Suppressor macrophage (primary cell): ENCODE data around the gene NT5DC3.

Experiments
- DNase-seq, 4 experiments: peaks; one replicate each; pipeline ENCODE4 v3.0.0-alpha.2; 2020 to 2022

The NT5DC3 gene

GRCh38 chr12:103745962-103746361, 95.1 kb downstream of the NT5DC3 start:
- DNase-seq: no peak

DNA sequence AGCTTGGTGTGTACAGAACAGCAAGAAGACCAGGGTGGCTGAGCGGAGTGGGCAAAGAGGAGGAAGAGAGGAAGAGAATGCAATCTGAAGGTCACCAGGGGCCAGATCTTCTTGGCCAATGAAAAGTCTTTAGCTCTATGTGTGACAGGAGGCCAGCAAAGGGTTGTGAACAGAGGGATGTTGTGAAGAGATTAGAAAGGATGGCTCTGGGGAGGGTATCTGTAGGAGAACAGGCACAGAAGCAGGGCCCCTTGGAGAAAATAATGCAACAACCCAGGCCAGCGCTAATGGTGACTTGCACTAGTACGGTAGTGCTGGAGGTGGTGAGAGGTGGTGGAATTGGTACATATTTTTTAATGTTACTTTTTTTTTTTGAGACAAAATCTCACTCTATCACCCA, 97.2 kb downstream of the NT5DC3 start:
- no peak for DNase-seq

DNA sequence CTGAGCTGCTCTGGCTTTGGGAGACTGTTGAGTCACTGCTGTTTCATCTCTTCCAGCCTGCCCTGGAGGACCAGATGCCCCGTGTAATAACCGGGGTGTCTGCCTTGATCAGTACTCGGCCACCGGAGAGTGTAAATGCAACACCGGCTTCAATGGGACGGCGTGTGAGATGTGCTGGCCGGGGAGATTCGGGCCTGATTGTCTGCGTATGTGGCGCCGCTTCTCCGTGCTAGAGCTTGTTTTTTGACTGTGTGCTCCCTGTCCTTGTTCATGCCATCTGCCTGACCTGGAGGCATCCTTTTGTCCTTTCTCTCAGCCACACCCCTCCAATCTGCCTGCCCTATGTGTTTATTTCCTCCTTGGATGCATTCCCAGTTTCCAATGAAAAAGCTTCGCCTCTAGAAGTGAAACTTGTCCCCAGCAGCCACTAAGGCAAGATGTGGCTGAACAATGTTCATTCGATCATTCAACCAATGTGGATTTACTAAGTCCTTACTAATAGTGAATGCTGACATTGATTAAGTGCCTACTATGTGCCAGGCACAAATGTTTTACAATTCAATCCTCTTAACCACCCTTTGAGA, 98.6 kb downstream of the NT5DC3 start:
- DNase-seq: no peak

DNA sequence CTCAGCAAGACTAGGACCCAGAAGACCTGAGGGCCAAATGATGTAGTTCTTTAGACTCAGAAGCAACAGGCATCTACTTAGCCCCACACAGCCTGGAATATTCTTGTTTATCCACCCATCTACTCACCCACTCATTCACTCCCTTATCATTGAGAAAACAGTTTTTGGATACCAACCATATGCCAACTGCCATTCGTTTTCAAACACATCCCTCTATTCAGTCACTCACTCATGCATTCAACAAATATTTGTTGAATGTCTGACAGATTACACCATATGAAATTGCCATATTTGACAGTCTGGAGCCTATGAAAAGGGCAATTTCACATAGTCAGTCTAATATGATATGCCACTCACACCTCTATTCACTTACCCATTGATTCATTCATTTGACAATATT, 103.2 kb downstream of the NT5DC3 start:
- no peak for DNase-seq

GRCh38 chr12:103736572-103736971, 104.5 kb downstream of the NT5DC3 start:
- no peak for DNase-seq

DNA sequence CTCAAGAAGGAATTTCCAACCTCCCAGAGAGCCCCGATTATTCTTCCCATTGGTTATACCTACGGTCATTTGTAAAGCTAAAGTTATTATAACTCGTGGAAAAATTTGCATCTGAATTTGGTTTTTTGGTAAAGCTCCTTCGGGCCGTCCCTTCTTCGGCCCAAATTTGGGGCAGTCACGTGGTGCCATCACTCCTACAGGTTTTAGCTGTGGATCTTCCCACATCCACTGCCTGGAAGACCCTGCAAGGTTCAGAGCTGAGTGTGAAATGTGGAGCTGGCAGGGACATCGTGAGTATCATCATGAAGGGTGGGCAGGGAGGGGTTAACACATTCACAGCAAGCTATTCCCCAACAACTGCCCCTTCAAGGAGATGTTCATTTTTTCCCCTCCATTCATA, 105.7 kb downstream of the NT5DC3 start:
- no peak for DNase-seq

DNA sequence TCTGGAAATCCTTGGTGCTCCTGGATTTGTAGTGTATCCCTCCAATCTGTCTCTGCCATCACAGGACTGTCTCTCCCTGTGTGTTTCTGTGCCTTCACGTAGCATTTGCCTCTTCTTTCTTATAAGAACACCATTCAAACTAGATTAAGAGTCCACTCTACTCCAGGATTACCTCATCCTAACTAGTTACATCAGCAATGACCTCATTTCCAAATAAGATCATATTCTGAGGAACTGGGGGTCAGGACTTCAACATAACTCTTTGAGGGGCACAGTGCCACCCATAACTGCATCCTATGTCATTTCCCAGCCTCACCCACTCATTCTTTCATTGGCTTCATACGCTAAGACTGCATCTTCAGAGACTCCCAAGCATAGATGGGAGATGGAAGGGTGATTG, 106.2 kb downstream of the NT5DC3 start:
- no peak for DNase-seq

- DNase-seq: no peak
Measured at GRCh38 chr12:103731539-103731938, 109.5 kb downstream of the NT5DC3 start.

GRCh38 chr12:103729499-103729898, 111.5 kb downstream of the NT5DC3 start:
- DNase-seq: no peak

- peak in 1 of 4 experiments; percentile 9 for DNase-seq
Measured at GRCh38 chr12:103728323-103728722, 112.7 kb downstream of the NT5DC3 start.

DNA sequence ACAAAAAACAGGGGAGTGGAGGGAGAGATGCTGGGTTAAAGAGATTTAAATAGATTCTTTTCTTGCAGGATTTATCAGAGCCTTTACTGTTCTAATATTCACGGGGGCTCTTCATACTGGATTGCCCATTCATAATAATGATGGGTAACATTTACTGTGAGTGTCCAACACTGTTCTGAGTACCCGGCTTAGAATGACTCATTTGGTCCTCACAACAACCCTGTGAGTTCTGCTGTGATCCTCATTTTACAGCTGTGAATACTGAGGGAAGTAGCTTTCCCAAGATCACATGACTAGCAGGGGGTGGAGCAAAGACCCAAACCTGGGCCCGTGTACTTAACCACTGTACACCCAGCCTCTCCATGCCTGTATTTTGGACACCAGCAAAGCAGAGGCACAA, 113.4 kb downstream of the NT5DC3 start:
- DNase-seq: peak in 3 of 4 experiments; percentile 12 to 28 (median 27)

GRCh38 chr12:103725398-103725797, 115.6 kb downstream of the NT5DC3 start:
- DNase-seq: no peak
